ENCODE measurements around the gene NIPA2. TPM values are rescaled to one million over a fixed set of nuclear protein-coding genes. Genes with fewer than 3 reads are reported as not detected.

Gene NIPA2
- polyA plus RNA-seq, 3 donors = 26.7 to 75.8 (median 49.0) TPM

DNA sequence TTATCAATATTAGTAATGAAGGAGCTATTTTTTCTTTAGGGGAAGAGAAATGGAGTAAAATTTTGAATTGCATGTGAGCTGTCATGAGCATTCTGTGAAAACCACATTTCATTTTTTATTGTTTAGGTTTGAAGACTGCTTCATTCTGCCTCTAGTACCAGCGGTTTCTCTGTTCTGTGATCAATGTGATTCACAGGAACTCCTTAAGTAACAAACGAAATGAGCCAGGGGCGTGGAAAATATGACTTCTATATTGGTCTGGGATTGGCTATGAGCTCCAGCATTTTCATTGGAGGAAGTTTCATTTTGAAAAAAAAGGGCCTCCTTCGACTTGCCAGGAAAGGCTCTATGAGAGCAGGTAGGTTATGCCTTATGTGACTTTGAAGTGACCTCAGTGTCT lies 13.0 kb downstream of the NIPA2 start:
- Mint-ChIP-seq H3K4me1 (no peaks in the 10 kb centered on the region), H3K27ac (peak overlapping the region in 1 of 7 donors; percentile 3), H3K27me3 (ENCODE audit: low read depth in 3 of 3) (no peaks in the 10 kb centered on the region), H3K4me3 (no peak overlapping the region), H3K9me3 (peaks cover 0 to 2% (median 0%) of the 10 kb centered on the region in 7 donors), H3K36me3 (peaks cover 52 to 86% of the 10 kb centered on the region in 2 donors)
- Histone ChIP-seq H3K9ac (ENCODE audit: insufficient read depth, low read length, poor library complexity, severe bottlenecking) (no peak overlapping the region), H3K9me3 (replicated peaks in 1 of 2; ENCODE audit: control insufficient read depth in 1 of 2, insufficient read depth in 1 of 2, low read length in 2 of 2) (no peaks in the 10 kb centered on the region), H3K36me3 (replicated peaks in 1 of 2; ENCODE audit: control insufficient read depth in 1 of 2, insufficient read depth in 2 of 2, low read length in 2 of 2) (peaks cover 67 to 93% of the 10 kb centered on the region in 2 donors), H3K4me2 (replicated peaks; ENCODE audit: extremely low read depth, low read length, poor library complexity, severe bottlenecking) (no peak overlapping the region), H2AFZ (ENCODE audit: insufficient read depth, low read depth, low read length, poor library complexity, severe bottlenecking) (no peak overlapping the region), H3K4me1 (ENCODE audit: control insufficient read depth in 1 of 2, insufficient read depth in 2 of 2, low read length in 2 of 2) (no peaks in the 10 kb centered on the region), H3K27me3 (ENCODE audit: control insufficient read depth in 2 of 2, insufficient read depth in 2 of 2, low read length in 2 of 2) (no peaks in the 10 kb centered on the region), H4K20me1 (ENCODE audit: insufficient read depth, low read length) (peaks cover 65% of the 10 kb centered on the region), H3K4me3 (replicated peaks in 1 of 3; ENCODE audit: low read depth in 2 of 3, low read length in 3 of 3) (no peak overlapping the region), H3K79me2 (ENCODE audit: insufficient read depth, low read length) (peaks cover 59% of the 10 kb centered on the region), H3K27ac (ENCODE audit: low read depth in 1 of 2, low read length in 2 of 2) (no peak overlapping the region)
- no CpG with 5 or more reads among the region's 4 CpGs for WGBS (ENCODE audit: insufficient coverage)
- no peak for TF ChIP-seq CTCF (IDR thresholded peaks at IDR 0.05)
- intact Hi-C loops (cut with micrococcal nuclease) = no loop called here
- DNase-seq = no peak

- no peak overlapping the region for H3K4me3 ChIP-seq (replicated peaks in 1 of 3; ENCODE audit: low read depth in 2 of 3, low read length in 3 of 3)
- intact Hi-C loops (cut with micrococcal nuclease) = no loop called here
- no peaks in the 10 kb centered on the region for H3K4me1 ChIP-seq (ENCODE audit: control insufficient read depth in 1 of 2, insufficient read depth in 2 of 2, low read length in 2 of 2)
- Mint-ChIP-seq H3K27ac (peak overlapping the region in 2 of 7 donors; percentile 15 to 81), H3K4me1 (no peaks in the 10 kb centered on the region), H3K9me3 (no peaks in the 10 kb centered on the region), H3K27me3 (ENCODE audit: low read depth in 3 of 3) (peaks cover 0 to 1% (median 0%) of the 10 kb centered on the region in 3 donors), H3K36me3 (peaks cover 58 to 88% of the 10 kb centered on the region in 2 donors), H3K4me3 (no peak overlapping the region)
- DNase-seq = no peak
- H3K27ac ChIP-seq (ENCODE audit: low read depth in 1 of 2, low read length in 2 of 2) = no peak overlapping the region
- peaks cover 34% of the 10 kb centered on the region for H4K20me1 ChIP-seq (ENCODE audit: insufficient read depth, low read length)
- H3K27me3 ChIP-seq (ENCODE audit: control insufficient read depth in 2 of 2, insufficient read depth in 2 of 2, low read length in 2 of 2) = no peaks in the 10 kb centered on the region
- no peak overlapping the region for H3K9ac ChIP-seq (ENCODE audit: insufficient read depth, low read length, poor library complexity, severe bottlenecking)
- TF ChIP-seq CTCF (IDR thresholded peaks at IDR 0.05) = no peak
- WGBS (ENCODE audit: insufficient coverage) = 100% methylated on average over 3 of the region's 4 CpGs
- no peak overlapping the region for H2AFZ ChIP-seq (ENCODE audit: insufficient read depth, low read depth, low read length, poor library complexity, severe bottlenecking)
- no peaks in the 10 kb centered on the region for H3K9me3 ChIP-seq (replicated peaks in 1 of 2; ENCODE audit: control insufficient read depth in 1 of 2, insufficient read depth in 1 of 2, low read length in 2 of 2)
- H3K36me3 ChIP-seq (replicated peaks in 1 of 2; ENCODE audit: control insufficient read depth in 1 of 2, insufficient read depth in 2 of 2, low read length in 2 of 2) = peaks cover 74 to 95% of the 10 kb centered on the region in 2 donors
- no peak overlapping the region for H3K4me2 ChIP-seq (replicated peaks; ENCODE audit: extremely low read depth, low read length, poor library complexity, severe bottlenecking)
- H3K79me2 ChIP-seq (ENCODE audit: insufficient read depth, low read length) = peaks cover 20% of the 10 kb centered on the region
Measured at GRCh38 chr15:22855791-22856190, 17.3 kb downstream of the NIPA2 start.
